IMR-90 (cell line): Measurements from ENCODE around the gene NPAS3.

Experiments
- CEBPB ChIP-seq: IDR thresholded peaks from 2 replicates; pipeline ENCODE4 v1.6.1; 2012; ENCODE audit warnings: low read depth, low read length, improper control_type of control experiment
- CHD1 ChIP-seq: IDR thresholded peaks from 2 replicates; pipeline ENCODE4 v1.6.1; 2012; ENCODE audit warnings: low read depth, low read length, improper control_type of control experiment
- FOS ChIP-seq: fragments of 150-350 bp; IDR thresholded peaks from 2 replicates; pipeline ENCODE4 v1.6.1; 2016; ENCODE audit warnings: low read depth, low read length
- MAFK ChIP-seq: IDR thresholded peaks from 2 replicates; pipeline ENCODE4 v1.6.1; 2012; ENCODE audit warnings: low read depth, low read length, improper control_type of control experiment
- MAZ ChIP-seq: IDR thresholded peaks from 2 replicates; pipeline ENCODE4 v1.6.1; 2012; ENCODE audit warnings: low read depth, mild to moderate bottlenecking, low read length, improper control_type of control experiment, moderate library complexity, borderline replicate concordance
- POLR2A ChIP-seq: IDR thresholded peaks from 2 replicates; pipeline ENCODE4 v1.6.1; 2012; ENCODE audit warnings: mild to moderate bottlenecking, low read depth, low read length
- RAD21 ChIP-seq: IDR thresholded peaks from 2 replicates; pipeline ENCODE4 v1.6.1; 2012; ENCODE audit warnings: low read length, improper control_type of control experiment
- RCOR1 ChIP-seq: IDR thresholded peaks from 2 replicates; pipeline ENCODE4 v1.6.1; 2012; ENCODE audit warnings: mild to moderate bottlenecking, low read length, improper control_type of control experiment; ENCODE audit not compliant: insufficient replicate concordance
- RFX5 ChIP-seq: IDR thresholded peaks from 2 replicates; pipeline ENCODE4 v1.8.0; 2012; ENCODE audit warnings: low read depth, mild to moderate bottlenecking, low read length, moderate library complexity
- SMC3 ChIP-seq: fragments of 150-350 bp; IDR thresholded peaks from 2 replicates; pipeline ENCODE4 v1.6.1; 2016; ENCODE audit warnings: low read depth, mild to moderate bottlenecking, antibody characterized with exemption, low read length, moderate library complexity
- TF ChIP-seq, protein P1 (sequence below): conservative IDR thresholded peaks from 2 replicates; pipeline ENCODE4 v1.5.1; 2012; ENCODE audit warnings: mild to moderate bottlenecking, low read depth, low read length, improper control_type of control experiment
- TF ChIP-seq, protein P2 (sequence below): fragments of 150-350 bp; IDR thresholded peaks from 2 replicates; pipeline ENCODE4 v1.6.1; 2017; ENCODE audit warnings: mild to moderate bottlenecking, antibody characterized with exemption, low read length, low read depth
- TF ChIP-seq, protein P3 (sequence below): fragments of 150-350 bp; IDR thresholded peaks from 2 replicates; pipeline ENCODE4 v1.6.1; 2016; ENCODE audit warnings: low read depth, mild to moderate bottlenecking, low read length, moderate library complexity, borderline replicate concordance

DNA sequence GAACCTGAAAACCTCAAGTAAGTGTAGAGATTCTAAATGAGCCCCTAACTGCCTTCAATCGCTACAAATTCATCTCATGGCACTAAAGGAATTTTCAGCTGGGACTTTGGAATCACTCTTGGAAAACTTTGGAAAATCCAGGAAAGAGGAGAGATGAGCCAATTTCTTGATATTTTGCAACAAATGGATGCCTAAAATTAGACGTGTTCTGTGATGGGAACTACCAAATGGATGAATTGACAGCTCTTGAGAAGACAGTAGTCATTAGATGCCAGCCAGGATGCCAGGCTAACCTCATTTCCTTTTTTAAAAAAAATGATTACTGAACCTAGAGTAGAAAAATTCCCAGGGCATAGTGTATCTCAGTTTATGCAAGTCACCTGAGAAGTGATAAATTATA is 78.3 kb downstream of the NPAS3 start:
- TF ChIP-seq, protein P1, sequence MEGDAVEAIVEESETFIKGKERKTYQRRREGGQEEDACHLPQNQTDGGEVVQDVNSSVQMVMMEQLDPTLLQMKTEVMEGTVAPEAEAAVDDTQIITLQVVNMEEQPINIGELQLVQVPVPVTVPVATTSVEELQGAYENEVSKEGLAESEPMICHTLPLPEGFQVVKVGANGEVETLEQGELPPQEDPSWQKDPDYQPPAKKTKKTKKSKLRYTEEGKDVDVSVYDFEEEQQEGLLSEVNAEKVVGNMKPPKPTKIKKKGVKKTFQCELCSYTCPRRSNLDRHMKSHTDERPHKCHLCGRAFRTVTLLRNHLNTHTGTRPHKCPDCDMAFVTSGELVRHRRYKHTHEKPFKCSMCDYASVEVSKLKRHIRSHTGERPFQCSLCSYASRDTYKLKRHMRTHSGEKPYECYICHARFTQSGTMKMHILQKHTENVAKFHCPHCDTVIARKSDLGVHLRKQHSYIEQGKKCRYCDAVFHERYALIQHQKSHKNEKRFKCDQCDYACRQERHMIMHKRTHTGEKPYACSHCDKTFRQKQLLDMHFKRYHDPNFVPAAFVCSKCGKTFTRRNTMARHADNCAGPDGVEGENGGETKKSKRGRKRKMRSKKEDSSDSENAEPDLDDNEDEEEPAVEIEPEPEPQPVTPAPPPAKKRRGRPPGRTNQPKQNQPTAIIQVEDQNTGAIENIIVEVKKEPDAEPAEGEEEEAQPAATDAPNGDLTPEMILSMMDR = no peak
- TF ChIP-seq SMC3 (no peak), RFX5 (no peak), RAD21 (no peak), MAZ (no peak), POLR2A (no peak), MAFK (no peak), CEBPB (no peak), RCOR1 (no peak), CHD1 (no peak), FOS (no peak)
- TF ChIP-seq, protein P2, sequence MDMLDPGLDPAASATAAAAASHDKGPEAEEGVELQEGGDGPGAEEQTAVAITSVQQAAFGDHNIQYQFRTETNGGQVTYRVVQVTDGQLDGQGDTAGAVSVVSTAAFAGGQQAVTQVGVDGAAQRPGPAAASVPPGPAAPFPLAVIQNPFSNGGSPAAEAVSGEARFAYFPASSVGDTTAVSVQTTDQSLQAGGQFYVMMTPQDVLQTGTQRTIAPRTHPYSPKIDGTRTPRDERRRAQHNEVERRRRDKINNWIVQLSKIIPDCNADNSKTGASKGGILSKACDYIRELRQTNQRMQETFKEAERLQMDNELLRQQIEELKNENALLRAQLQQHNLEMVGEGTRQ = no peak
- TF ChIP-seq, protein P3, sequence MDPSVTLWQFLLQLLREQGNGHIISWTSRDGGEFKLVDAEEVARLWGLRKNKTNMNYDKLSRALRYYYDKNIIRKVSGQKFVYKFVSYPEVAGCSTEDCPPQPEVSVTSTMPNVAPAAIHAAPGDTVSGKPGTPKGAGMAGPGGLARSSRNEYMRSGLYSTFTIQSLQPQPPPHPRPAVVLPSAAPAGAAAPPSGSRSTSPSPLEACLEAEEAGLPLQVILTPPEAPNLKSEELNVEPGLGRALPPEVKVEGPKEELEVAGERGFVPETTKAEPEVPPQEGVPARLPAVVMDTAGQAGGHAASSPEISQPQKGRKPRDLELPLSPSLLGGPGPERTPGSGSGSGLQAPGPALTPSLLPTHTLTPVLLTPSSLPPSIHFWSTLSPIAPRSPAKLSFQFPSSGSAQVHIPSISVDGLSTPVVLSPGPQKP = no peak
